Measurements from ENCODE around the gene HRAS.
A peak's percentile ranks its signal among the peaks of the same experiment; 100 is the strongest.
"Not testable (repeated sequence)": the region's sequence is repeated elsewhere in the genome, so short reads cannot be mapped to it uniquely, and the experiment has no call there.

HRAS gene

GRCh38 chr11:535519-536454 is at the start of gene HRAS:
Gene HRAS (minus strand): TSS chr11:535576.
- DNase-seq: peak; percentile 80 to 99

DNA sequence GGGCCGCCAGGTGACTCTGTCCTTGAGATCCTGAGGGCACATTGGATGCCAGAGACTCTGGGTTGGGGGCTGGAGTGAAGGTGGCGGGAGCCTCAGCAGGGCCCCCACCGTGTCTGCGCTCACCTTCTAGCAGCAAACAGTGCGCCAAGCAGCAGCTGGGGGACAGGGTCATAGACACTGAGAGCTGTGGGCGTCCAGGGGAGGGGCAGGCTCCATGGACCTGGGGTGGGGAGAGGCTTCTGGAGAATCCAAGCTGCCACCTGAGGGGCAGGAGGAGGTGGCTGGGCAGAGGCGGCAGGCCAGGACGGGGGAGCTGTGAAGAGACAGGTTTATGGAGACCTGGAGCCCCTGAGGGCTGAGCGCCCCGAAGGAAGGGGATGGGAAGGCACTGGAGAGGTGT is 48.9 kb upstream of the HRAS start:
- DNase-seq: no peak

- DNase-seq: no peak
Observed at GRCh38 chr11:581752-582151, 46.4 kb upstream of the HRAS start.

- no peak for DNase-seq
Observed at GRCh38 chr11:581342-581741, 46.0 kb upstream of the HRAS start.

- DNase-seq: no peak
Observed at GRCh38 chr11:579830-580601, 44.6 kb upstream of the HRAS start.

DNA sequence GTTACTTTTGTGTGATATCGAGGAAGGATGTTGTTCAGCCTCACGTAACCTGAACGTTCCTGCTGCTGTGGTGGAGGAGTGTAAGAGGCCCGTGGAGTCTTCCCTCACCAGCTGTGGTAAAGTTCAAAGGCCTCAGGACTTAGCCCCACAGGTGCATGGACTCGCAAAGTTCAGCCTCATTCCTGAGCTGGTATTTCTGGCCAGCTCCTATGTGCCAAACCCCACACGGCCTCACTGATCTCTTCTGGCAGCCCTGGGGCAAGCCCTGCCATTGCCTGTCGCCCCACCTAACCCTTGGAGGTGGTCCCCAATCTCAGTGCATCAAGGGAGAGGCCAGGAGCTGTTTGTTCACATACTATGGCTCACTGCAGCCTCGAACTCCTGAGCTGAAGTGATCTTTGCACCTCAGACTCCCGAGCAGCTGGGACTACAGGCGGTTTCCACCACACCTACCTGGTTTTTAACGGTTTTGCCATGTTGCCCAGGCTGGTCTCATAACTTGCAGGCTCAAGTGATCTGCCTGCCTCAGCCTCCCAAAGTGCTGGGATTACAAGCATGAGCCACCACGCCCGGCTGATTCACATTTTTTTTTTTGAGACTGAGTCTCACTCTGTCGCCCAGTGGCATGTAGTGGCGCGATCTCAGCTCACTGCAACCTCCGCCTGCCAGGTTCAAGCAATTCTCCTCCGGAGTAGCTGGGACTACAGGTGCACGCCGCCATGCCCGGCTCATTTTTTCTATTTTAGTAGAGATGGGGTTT is 43.1 kb upstream of the HRAS start:
- DNase-seq: no peak

DNA sequence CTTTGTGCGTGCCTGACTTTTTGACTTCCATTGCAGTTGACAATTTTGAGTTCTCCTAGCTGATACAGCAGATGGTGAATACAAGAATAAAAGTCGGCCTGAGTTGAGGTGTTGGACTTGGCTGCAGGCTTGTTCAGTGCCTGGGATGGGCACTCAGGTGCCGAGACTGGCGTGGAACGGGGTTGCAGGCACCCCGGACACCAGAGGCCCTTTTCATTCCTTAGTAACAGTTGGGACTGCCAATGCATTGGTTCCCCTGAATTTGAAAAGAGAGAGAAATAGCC is 42.2 kb upstream of the HRAS start:
- no peak for DNase-seq

DNA sequence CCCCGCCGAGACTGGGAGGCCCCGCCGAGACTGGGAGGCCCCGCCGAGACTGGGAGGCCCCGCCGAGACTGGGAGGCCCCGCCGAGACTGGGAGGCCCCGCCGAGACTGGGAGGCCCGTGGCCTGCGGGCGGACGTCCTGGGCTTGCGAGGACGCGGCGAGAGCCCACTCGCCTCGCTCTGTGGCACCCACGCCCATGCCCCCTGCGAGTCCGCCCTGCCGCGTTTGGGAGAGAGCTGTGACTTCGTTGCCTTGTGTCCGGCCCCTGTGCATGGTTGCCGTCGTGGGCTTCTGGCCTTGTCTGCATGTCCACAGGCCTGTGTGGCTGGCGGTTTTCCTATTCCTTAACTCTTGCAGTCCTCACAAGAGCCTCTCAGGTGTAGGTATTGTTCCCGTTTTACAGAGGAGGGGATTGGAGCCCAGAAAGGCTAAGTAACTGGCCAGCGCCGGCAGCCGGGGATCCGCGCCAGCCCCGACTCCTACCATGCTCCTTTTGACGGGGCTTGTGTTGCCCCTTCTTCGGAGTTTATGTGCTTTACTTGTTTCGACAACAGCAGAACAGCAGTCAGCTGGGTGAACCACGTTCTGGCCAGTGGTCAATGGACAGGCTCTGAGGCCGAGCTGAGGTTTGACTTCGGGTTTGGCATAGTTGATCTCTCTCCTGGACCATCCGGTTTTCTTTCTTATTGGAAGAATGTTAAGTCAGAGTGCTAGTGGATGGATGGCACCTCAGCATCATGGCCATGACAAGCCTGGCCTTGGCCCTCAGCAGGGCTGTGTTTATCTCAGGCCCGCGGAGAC is 41.6 kb upstream of the HRAS start:
- DNase-seq: no peak

- DNase-seq: peak; percentile 90 to 97
Observed at GRCh38 chr11:575996-576768, 40.8 kb upstream of the HRAS start, which contains the start of gene PHRF1. Gene PHRF1 (plus strand): TSS chr11:576470. CDS start chr11:581513, 5,043 bp downstream.

DNA sequence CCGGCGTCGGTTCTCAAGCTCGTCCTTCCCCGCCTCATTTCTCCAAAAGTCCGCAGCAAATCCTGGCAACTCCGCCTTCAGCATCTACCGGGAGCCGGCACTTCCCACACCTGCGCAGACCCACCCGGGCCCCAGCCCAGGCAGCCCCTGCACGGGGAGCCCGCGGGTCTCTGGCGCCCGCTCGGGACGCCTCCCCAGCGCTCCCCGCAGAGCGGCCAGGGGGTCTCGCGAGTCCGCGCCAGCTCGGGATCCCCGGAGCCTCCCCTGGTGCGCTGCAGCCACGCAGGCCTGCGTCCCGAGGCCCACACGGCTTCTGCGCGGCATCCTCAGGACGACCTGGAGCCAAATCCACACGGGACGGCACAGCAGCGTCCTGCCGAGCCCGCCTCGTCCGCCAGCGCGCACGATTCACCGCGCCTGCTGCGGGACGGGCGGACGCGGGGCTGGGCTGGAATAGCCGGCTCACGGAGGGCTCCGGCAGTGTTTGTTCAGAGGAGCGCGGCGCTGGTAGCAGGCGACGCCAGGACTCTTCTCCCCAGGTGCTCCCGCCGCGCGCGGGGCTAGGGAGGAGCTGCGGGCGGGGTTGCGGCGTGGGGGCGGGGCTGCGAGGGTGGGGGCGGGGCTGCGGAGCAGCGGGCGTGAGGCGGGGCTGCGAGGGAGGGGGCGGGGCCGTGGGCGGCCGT is 40.1 kb upstream of the HRAS start:
- DNase-seq: peak; percentile 66 to 96

DNA sequence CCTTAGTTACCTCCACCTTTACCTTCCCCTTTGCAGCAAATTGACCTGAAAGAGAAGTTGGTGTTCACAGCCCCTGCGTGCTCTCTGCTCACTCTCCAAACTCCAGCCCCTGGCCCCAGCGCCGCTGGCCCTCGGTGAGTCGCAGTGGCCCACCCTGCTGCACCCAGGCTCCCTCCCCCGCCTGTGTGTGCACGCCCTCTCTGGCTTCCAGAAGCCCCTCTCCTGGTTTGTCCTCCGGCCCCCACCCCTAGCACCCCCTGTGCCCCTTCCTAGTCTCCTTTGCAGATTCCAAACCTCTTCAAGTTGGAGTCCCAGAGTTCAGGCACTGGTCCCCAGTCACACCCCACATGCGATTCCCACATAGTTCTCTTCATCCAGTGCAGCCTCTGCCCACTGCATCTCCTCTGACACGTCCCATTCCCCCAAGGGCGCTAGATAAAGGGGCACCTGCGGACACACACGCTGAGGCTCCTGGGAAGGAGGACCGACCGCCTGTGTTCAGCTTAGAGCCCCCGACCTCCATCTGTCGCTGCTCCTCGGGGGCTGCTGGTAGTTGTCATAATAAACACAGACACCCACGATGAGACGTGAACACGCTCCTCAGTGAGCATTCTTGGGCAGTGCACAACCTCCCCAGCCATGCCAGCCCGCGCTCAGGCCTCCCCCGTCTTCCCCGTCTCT is 39.4 kb upstream of the HRAS start:
- DNase-seq: peak in 1 of 2 experiments; percentile 63

- DNase-seq: not testable (repeated sequence)
Observed at GRCh38 chr11:574031-574570, 38.7 kb upstream of the HRAS start.

GRCh38 chr11:573146-573759 is 37.9 kb upstream of the HRAS start:
- no peak for DNase-seq

DNA sequence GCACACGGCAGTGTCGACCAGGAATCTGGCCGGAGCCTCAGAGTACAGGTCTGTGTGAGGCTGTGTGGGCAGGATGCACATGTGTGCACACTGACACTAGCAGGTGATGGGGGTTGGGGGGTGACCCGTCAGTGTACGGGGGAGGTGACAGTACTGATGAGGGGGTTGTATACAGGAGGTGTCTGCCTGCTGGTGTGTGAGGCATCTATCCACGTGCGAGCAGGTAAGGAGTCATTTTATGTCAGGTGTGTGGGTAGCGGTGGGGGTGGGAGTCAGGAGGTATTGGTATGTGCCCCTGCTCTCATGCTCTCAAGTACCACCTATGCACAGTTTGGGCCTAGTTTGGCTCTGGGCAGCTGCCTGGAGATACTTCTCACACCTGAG is 36.4 kb upstream of the HRAS start:
- no peak for DNase-seq

- no peak for DNase-seq
Observed at GRCh38 chr11:569158-569885, 33.9 kb upstream of the HRAS start.

GRCh38 chr11:568306-569157 is 33.2 kb upstream of the HRAS start:
- peak; percentile 74 to 99 for DNase-seq

DNA sequence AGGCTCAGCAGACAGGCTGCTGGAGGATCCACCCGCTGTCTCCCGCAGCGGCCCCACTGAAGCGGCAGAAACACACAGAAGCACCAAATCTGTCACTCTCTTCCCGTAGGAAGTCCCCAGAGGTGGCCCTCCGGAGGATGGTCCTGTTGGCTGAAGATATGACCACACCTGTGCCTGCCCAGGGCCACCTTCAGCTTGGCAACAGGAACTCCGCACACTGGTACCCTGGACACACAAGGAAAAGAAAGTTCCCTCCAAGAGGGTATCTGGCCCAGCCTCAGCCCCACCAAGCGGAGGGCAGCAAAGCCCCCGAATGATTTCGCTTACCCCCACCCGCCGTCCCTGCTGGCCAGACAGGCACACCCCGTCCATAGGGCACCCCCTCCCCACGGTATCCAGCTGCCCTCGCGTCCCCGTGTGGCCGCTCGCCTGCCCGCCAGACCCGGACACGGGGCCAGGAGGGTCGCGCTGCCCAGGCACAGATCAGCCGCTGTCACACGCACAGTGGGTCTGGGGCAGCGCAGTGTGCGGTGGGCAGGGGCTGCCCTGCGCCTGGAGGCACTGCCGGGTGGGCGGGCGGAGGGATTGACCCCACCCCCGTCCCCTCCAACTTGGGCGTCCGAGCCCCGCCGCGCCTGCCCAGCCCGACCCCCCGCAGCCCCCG is 32.4 kb upstream of the HRAS start:
- DNase-seq: no peak
